Activated T-cell treated with anti-CD3 and anti-CD28 coated beads, Interleukin-2, amount 50 U/mL, for 72 hours (primary cell): Measurements from ENCODE around the gene SMURF2. TPM values are rescaled to one million over a fixed set of nuclear protein-coding genes. Genes with fewer than 3 reads are reported as not detected.

Experiments used
- ATAC-seq, 2 donors: fragments of 150-1000 bp; cut with Tn5 transposase; replicated peaks in 1 of 2; 2 replicates each; pipeline ENCODE4 v1.10.0; 2021; ENCODE audit warnings: moderate library complexity in 2 of 2, mild to moderate bottlenecking in 1 of 2
- DNase-seq, 2 donors: peaks; one replicate each; pipeline ENCODE4 v3.0.0; 2021 to 2022; ENCODE audit warnings: mixed read lengths in 1 of 2
- H3K27ac Mint-ChIP-seq: one replicate; pipeline ENCODE4 v1.8.0; 2022; ENCODE audit warnings: mild to moderate bottlenecking, moderate library complexity, mixed read lengths
- H3K27me3 Mint-ChIP-seq: one replicate; pipeline ENCODE4 v1.8.0; 2022; ENCODE audit warnings: low read depth, mixed read lengths
- H3K36me3 Mint-ChIP-seq, 2 donors: one replicate each; pipeline ENCODE4 v1.8.0; 2022; ENCODE audit warnings: mixed read lengths in 2 of 2, mild to moderate bottlenecking in 1 of 2; ENCODE audit not compliant: insufficient read depth in 2 of 2
- H3K4me1 Mint-ChIP-seq: one replicate; pipeline ENCODE4 v1.8.0; 2022; ENCODE audit warnings: low read depth, mixed read lengths
- H3K4me3 Mint-ChIP-seq, 2 donors: one replicate each; pipeline ENCODE4 v1.8.0; 2022; ENCODE audit warnings: mild to moderate bottlenecking in 2 of 2, mixed read lengths in 2 of 2, moderate library complexity in 2 of 2
- H3K9me3 Mint-ChIP-seq, 2 donors: one replicate each; pipeline ENCODE4 v1.8.0; 2022; ENCODE audit warnings: mixed read lengths in 2 of 2
- total RNA-seq, 2 donors: library from RNA; stranded (reverse); gene quantifications; one replicate each; pipeline ENCODE4 v1.2.3, GENCODE V29; 2022

The SMURF2 gene
- total RNA-seq, result 10 to 100 TPM; 18.3 to 19.4 TPM

DNA sequence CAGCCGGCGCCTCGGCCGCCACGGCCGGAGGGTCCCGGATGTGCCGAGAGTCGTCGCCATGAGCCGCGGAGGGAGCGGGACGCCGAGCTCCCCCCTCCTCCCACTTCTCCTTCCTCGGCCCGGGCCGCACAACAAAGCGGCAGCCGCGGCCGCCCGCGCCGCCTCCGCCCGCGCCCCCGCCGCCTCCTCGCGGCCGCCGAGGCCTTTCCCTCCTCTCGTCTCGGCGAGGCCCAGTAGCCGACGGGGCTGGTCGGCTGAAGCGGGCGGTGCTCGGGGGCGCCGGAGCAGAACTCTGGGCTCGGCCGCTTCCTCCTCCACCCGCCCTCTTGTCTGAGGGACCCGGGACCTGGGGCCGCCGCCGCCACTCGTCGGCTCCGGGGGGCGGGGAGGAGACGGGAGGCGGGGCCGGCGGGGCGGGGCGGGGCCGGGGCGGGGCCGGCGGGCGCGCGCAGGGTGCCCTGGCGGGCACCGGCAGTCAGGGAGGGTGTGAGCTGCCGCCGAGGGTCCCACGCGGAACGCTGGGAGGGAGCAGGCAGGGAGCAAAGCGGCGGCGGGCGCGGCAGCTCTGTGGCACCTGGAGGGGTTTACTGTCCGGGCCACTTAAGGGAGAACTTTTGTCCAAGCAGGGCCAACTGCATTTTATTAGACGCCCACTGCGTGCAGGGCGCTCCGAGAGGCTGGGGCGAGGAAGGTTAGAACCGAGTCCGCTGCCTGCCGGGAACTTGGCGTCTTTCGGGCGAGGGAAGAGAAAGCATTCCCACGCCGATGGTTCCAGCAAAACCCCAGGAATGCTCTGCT lies at the start of gene SMURF2:
Gene SMURF2, minus strand, starts transcription at position 332 of the 798 bp plus-strand sequence. CDS start 427 bp downstream, outside the sequence.
- Mint-ChIP-seq H3K27me3 (no peaks in the 10 kb centered on the region), H3K36me3 (peaks cover 2 to 4% of the 10 kb centered on the region in 2 donors), H3K4me1 (peaks cover 39% of the 10 kb centered on the region), H3K9me3 (no peaks in the 10 kb centered on the region), H3K27ac (peak within 1 kb of the TSS; percentile 91), H3K4me3 (peak within 1 kb of the TSS; percentile 98)
- DNase-seq (peak; percentile 81 to 88), ATAC-seq (peak; percentile 90 to 91)

DNA sequence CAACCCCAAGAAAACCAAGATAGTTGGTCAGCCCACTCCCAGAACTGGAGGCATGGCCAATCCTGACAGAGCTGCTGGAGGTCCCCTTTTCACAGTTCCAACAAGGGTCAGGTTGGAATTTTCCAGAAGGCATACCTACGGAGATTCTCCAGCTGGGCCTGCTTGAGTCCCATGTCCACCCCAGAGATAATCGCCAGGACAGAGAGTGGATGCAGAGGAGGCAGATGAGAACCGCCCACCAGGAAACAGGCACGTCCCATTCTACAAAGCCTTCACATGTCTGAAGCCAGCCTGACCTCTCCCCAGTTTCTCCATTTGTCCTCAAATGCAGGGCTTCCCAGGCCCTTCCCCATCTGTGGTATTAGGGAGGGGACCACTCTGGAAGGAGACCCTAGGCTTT lies 47.4 kb upstream of the SMURF2 start:
- peak overlapping the region; percentile 80 for H3K27ac Mint-ChIP-seq
- H3K4me3 Mint-ChIP-seq, result peak overlapping the region; percentile 65
- no peak for DNase-seq
- H3K27me3 Mint-ChIP-seq, result no peaks in the 10 kb centered on the region
- peaks cover 61% of the 10 kb centered on the region for H3K4me1 Mint-ChIP-seq
- peaks cover 0 to 2% of the 10 kb centered on the region in 2 donors for H3K36me3 Mint-ChIP-seq
- peaks cover 0 to 1% of the 10 kb centered on the region in 2 donors for H3K9me3 Mint-ChIP-seq
- no peak for ATAC-seq

DNA sequence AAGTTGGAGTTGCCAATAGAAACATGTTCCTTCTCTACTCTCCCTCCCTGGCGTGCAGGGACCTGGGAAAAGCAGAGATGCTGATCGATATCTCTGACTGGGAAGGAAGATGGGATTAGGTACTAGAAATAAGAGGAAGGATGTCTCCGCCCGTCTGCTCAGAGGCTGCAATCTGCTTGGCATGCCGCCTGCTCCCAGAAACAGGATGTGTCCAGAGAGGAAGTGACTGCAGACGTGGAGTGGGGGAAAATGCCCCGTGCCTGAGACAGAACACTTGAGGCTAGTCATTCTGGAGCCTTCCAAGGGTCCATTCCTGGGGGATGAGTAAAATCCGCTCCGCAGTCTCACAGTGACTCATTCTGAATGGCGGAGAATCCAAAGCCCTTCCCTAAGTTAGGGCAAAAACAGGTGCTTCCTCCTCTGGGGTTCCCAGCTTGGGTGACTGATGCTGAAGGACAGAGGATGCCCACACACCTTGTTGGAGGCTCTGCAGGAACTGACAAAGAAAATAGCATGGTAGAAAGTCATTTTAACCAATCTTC lies 45.0 kb upstream of the SMURF2 start:
- H3K27me3 Mint-ChIP-seq, result no peaks in the 10 kb centered on the region
- no peak overlapping the region for H3K4me3 Mint-ChIP-seq
- H3K36me3 Mint-ChIP-seq, result no peaks in the 10 kb centered on the region
- peaks cover 0 to 1% of the 10 kb centered on the region in 2 donors for H3K9me3 Mint-ChIP-seq
- no peak overlapping the region for H3K27ac Mint-ChIP-seq
- ATAC-seq (no peak), DNase-seq (no peak)
- H3K4me1 Mint-ChIP-seq, result peaks cover 38% of the 10 kb centered on the region

DNA sequence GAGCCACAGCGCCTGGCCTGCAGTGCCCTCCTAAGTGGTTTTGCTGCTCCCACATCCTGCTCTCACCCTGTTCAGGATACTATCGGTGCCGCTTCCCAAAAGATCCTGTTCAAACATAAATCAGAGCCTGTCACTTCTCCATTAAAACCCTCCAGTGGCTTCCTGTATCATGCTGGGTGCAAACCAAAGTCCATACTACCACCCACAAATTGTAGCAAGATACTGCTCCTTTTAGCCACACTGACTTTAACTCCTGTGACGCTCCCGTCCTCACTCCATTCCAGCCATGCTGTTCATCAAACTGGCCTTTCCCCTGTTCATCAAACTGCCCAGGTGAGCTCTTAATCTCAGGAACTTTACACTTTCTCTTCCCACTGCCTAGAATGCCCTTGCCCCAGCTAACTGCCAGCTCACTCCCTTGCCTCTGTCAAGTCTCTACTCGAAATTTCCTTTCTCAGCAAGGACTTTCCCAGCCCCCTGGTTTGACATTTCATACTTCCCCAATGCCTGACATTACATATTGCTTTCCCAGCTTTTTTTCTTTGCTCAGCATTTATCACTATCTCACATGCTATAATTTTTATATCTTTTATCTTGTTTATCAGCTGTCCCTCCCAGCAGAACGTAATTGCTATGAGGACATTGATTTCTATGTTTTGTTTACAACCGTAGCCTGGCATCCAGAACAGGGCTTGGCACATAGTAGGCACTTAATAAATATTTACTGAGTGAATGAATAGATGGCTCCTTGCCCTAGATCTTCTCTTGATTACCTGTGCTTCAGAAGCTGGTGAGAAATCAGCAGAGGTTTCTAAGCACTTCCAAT lies 44.3 kb upstream of the SMURF2 start:
- no peak overlapping the region for H3K27ac Mint-ChIP-seq
- H3K9me3 Mint-ChIP-seq, result peaks cover 0 to 1% of the 10 kb centered on the region in 2 donors
- H3K36me3 Mint-ChIP-seq, result no peaks in the 10 kb centered on the region
- no peak overlapping the region for H3K4me3 Mint-ChIP-seq
- ATAC-seq (no peak), DNase-seq (no peak)
- no peaks in the 10 kb centered on the region for H3K27me3 Mint-ChIP-seq
- H3K4me1 Mint-ChIP-seq, result peaks cover 31% of the 10 kb centered on the region

DNA sequence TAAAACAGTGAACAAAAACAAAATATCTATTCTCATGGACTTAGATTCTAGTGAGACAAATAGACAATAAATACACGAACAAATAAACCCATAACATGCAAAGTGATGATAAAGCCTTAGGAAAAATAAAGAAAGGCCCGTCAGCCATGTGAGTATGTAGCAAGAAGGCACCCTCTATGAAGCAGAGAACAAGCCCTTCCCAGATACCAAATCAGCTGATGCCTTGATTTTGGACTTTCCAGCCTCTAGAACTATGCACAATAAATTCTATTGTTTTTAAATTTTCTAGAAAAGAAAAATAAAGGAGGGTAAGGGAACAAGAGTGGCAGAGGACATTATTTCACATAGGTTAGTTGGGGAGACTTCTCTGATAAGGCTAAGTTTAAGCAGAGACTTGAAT lies 40.7 kb upstream of the SMURF2 start:
- no peak for DNase-seq
- ATAC-seq, result no peak
- H3K9me3 Mint-ChIP-seq, result no peaks in the 10 kb centered on the region
- H3K36me3 Mint-ChIP-seq, result no peaks in the 10 kb centered on the region
- peaks cover 5% of the 10 kb centered on the region for H3K4me1 Mint-ChIP-seq
- no peak overlapping the region for H3K4me3 Mint-ChIP-seq
- no peaks in the 10 kb centered on the region for H3K27me3 Mint-ChIP-seq
- H3K27ac Mint-ChIP-seq, result no peak overlapping the region

DNA sequence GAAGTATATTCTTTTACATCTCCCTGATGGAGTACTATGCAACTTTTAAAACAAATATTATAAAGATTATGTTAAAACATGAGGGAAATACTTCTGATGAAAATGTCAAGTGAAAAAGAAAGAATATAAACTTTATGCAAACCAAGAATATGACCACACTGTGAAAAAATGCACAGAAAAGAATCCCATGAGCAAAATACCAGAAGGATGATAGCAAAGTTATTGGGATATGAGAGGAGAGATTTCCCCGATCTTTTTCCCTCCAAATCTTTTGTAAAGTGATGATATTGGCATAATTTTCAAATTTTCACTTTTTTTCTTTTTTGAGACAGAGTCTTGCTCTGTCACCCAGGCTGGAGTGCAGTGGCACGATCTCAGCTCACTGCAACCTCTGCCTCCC lies 36.6 kb upstream of the SMURF2 start:
- ATAC-seq (no peak), DNase-seq (no peak)
- H3K4me1 Mint-ChIP-seq, result no peaks in the 10 kb centered on the region
- no peaks in the 10 kb centered on the region for H3K27me3 Mint-ChIP-seq
- no peak overlapping the region for H3K4me3 Mint-ChIP-seq
- no peaks in the 10 kb centered on the region for H3K9me3 Mint-ChIP-seq
- H3K27ac Mint-ChIP-seq, result no peak overlapping the region
- no peaks in the 10 kb centered on the region for H3K36me3 Mint-ChIP-seq

DNA sequence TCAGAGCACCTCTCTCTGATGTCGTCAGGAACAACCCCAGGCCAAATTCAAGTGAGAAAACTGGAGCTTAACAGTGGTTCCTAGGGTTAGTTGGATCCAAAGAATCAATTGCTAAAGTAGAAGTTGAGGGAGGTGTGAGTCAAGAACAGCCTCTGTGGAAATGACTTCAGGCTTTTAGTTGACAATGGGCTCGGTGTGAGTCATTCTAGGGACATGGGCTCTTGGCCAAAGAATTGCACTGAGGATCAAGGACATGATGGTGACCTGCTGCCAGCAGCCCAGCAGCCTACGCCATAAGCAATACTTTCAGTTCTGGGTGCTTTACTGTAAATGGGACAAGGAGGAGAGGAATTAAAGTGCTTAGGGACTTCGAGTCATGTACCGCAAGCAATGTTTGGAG lies 32.1 kb upstream of the SMURF2 start:
- H3K36me3 Mint-ChIP-seq, result no peaks in the 10 kb centered on the region
- no peak overlapping the region for H3K27ac Mint-ChIP-seq
- ATAC-seq (no peak), DNase-seq (no peak)
- no peak overlapping the region for H3K4me3 Mint-ChIP-seq
- no peaks in the 10 kb centered on the region for H3K9me3 Mint-ChIP-seq
- H3K27me3 Mint-ChIP-seq, result no peaks in the 10 kb centered on the region
- H3K4me1 Mint-ChIP-seq, result no peaks in the 10 kb centered on the region

DNA sequence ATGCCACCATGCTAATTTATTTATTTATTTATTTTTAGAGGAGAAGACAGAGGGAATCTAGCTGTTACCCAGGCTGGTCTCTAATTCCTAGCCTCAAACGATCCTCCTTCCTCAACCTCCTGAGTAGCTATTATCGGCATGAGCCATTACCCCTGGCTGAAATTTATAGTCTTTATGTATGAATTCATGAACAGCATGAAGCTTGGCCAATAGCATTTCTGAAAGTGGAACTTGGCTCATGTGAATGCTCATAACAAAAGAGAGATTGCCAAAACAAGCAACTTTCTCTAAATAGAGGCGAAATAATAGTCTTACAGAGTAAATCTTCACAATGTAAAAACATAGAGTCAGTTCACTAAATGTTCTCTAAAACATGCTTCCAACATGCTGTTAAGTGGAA lies 30.1 kb upstream of the SMURF2 start:
- Mint-ChIP-seq H3K27me3 (no peaks in the 10 kb centered on the region), H3K27ac (no peak overlapping the region), H3K36me3 (no peaks in the 10 kb centered on the region), H3K4me1 (no peaks in the 10 kb centered on the region), H3K9me3 (no peaks in the 10 kb centered on the region), H3K4me3 (no peak overlapping the region)
- DNase-seq (no peak), ATAC-seq (no peak)

DNA sequence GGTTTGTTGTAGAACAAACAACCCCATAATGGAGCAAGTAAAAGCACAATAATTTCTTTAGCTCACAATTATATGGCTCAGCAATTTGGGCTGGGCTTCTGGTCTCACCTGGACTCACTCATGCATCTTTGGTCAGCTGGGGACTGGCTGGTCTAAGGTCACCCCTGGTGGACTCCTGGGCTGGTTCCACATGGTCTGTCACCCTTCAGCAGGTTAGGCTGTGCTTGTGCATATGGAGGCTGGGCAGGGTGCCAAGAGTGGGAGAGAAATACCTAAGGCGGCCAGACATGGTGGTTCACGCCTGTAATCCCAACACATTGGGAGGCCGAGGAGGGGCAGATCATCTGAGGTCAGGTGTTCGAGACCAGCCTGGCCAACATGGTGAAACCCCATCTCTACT lies 27.0 kb upstream of the SMURF2 start:
- Mint-ChIP-seq H3K9me3 (no peaks in the 10 kb centered on the region), H3K27me3 (no peaks in the 10 kb centered on the region), H3K4me3 (no peak overlapping the region), H3K27ac (no peak overlapping the region), H3K4me1 (no peaks in the 10 kb centered on the region), H3K36me3 (no peaks in the 10 kb centered on the region)
- DNase-seq (no peak), ATAC-seq (no peak)

DNA sequence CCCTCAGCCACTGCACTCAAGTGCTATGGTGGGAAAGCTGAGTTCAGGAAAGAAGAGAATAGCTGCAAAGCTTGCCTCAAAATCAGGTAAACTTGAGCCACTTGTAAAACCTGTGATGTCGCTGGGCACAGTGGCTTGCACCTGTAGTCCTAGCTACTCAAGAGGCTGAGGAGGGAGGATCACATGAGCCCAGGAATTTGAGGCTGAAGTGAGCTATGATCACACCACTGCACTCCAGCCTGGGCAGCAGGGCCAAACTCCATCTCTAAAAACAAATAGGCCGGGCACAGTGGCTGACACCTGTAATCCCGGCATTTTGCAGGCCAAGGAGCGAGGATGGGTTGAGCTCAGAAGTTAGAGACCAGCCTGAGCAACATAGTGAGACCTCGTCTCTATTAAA lies 26.4 kb upstream of the SMURF2 start:
- Mint-ChIP-seq H3K27ac (no peak overlapping the region), H3K9me3 (no peaks in the 10 kb centered on the region), H3K27me3 (no peaks in the 10 kb centered on the region), H3K4me1 (no peaks in the 10 kb centered on the region), H3K36me3 (no peaks in the 10 kb centered on the region), H3K4me3 (no peak overlapping the region)
- ATAC-seq, result no peak
- no peak for DNase-seq

DNA sequence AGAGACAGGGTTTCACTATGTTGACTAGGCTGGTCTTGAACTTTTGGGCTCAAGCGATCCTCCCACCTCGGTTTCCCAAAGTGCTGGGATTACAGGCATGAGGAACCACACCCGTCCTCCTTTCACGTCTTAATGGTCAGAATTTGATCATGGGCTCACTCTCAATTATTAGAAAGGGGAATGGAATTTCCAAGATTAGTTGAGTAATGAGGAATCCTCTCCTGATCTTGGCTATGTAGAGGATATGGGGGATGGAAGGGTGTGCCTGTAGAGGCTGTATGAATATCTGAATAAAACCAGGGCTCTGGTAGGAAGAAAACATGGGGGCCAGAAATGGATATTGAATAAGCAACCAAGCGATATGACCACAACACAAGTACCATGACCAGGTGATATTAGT lies 25.9 kb upstream of the SMURF2 start:
- H3K36me3 Mint-ChIP-seq, result no peaks in the 10 kb centered on the region
- DNase-seq, result no peak
- H3K4me3 Mint-ChIP-seq, result no peak overlapping the region
- no peaks in the 10 kb centered on the region for H3K27me3 Mint-ChIP-seq
- no peak for ATAC-seq
- H3K27ac Mint-ChIP-seq, result no peak overlapping the region
- no peaks in the 10 kb centered on the region for H3K4me1 Mint-ChIP-seq
- no peaks in the 10 kb centered on the region for H3K9me3 Mint-ChIP-seq

DNA sequence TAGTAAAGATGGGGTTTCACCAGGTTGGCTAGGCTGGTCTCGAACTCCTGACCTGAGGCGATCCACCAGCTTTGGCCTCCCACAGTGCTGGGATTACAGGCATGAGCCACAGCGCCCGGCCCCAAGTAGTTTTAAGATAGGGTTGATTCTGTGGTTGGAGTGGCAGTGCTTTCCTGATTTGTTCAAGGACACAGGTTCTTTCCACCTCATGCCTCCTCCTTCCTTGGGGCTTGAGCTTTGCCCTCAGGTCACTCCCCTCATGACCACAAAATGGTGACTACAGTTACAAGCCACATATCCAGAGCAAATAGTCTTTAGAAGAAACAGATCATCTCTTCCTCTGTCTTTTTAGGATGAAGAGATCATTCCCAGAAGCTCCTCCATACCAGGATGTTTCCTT lies 25.3 kb upstream of the SMURF2 start:
- Mint-ChIP-seq H3K27ac (no peak overlapping the region), H3K36me3 (no peaks in the 10 kb centered on the region), H3K4me1 (no peaks in the 10 kb centered on the region), H3K4me3 (no peak overlapping the region), H3K27me3 (no peaks in the 10 kb centered on the region), H3K9me3 (no peaks in the 10 kb centered on the region)
- DNase-seq (no peak), ATAC-seq (no peak)

DNA sequence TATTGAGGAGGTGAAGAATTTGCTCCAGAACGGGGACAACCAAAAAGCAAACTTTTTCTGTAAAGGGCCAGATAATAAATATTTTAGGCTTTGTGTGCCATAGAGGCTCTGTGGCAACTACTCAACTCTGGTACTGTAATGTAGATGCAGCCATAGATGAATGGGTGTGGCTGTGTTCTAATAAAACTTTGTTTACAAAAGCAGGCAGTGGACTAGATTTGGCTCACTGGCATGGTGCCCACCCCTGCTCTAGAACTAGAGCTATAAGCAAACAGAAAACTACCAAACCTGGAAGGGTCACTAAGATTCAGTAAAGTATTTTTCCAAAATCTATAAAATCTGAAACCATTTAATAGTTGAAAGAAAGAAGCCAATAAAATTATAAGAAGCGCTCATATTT lies 24.6 kb upstream of the SMURF2 start:
- Mint-ChIP-seq H3K36me3 (no peaks in the 10 kb centered on the region), H3K9me3 (no peaks in the 10 kb centered on the region), H3K27ac (no peak overlapping the region), H3K4me3 (no peak overlapping the region), H3K27me3 (no peaks in the 10 kb centered on the region), H3K4me1 (no peaks in the 10 kb centered on the region)
- DNase-seq, result no peak
- no peak for ATAC-seq
